HG03354 (cell line): ENCODE results near the gene PICK1.

Source experiments
- ATAC-seq: cut with Tn5 transposase; IDR thresholded peaks from one replicate; pipeline ENCODE4 v1.9.1; 2021; ENCODE audit warnings: mild to moderate bottlenecking; ENCODE audit not compliant: unreplicated experiment, poor library complexity, severe bottlenecking

The PICK1 gene

DNA sequence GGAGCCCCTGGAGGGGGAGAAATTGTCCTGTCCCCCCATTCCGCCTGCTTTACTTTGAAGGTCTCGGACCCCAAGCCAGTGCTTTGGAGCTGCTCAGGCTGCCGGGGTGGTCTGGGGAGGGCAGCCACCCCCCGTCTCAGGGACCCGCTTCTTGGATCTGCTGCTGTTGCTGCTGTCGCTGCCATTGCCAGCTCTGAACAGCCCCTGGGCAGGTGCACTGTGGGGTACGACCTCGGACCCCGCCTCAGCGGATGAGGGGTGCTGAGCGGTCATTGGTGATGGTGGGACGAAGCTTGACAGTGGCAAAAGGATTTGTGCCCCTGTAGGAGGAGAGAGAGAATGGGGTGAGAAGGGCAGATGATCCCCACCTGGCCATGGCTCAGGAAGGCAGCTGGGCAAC is 27.9 kb downstream of the PICK1 start:
- ATAC-seq, result no peak

DNA sequence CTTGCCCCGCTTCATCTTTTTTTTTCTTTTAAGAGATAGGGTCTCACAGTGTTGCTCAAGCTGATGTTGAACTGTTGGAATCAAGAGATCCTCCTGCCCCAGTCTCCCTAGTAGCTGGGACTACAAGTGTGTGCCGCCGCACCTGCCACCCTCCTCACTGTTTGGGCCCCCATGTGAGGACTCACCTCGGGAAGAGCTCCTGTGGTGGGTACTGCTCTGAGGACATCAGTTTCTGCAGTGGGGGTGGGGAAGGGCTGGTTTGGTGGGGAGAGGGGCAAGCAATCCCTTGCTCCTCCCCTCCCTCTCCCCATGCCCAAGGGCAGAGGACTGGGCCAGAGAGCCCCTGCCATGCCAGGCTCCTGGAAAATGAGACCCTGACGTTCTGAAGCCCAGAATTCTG is 28.3 kb downstream of the PICK1 start:
- ATAC-seq, result no peak

GRCh38 chr22:38086001-38086845 is 29.0 kb downstream of the PICK1 start:
- ATAC-seq, result no peak

DNA sequence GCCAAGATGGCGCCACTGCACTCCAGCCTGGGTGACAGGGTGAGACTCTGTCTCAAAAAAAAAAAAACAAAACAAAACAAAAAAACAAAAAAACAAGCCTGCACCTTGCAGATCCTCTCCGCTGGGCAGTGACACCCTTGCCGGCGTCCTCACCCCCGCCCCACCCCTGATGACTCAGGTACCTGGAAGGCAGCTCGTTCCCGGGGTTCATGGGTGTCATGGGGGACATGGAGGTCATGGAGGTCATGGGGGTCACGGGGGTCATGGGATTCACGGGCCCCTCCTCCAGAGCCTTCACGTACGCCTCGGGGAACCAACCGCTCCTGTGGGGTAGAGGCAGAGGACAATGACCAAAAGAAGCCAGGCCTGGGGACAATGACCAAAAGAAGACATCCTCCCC is 29.7 kb downstream of the PICK1 start:
- ATAC-seq, result no peak

DNA sequence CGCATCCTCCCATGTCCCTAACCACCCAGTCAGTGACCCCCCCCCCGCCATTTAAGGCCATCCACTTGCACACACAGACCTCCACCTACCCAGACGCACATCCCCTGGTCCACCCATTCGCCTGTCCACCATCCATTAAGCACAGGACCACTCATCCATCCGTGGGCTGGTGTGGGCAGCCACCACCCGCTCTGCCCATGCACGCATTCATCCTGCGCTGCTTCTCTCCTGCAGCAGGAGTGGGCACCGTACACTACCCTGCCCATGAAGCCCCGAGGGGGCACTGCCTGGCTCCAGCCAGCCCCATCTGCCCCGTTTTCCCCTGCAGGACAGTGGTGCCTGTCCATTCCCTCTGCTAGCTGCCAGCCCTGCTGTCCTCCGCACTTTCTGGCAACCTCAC is 30.7 kb downstream of the PICK1 start:
- ATAC-seq, result no peak

DNA sequence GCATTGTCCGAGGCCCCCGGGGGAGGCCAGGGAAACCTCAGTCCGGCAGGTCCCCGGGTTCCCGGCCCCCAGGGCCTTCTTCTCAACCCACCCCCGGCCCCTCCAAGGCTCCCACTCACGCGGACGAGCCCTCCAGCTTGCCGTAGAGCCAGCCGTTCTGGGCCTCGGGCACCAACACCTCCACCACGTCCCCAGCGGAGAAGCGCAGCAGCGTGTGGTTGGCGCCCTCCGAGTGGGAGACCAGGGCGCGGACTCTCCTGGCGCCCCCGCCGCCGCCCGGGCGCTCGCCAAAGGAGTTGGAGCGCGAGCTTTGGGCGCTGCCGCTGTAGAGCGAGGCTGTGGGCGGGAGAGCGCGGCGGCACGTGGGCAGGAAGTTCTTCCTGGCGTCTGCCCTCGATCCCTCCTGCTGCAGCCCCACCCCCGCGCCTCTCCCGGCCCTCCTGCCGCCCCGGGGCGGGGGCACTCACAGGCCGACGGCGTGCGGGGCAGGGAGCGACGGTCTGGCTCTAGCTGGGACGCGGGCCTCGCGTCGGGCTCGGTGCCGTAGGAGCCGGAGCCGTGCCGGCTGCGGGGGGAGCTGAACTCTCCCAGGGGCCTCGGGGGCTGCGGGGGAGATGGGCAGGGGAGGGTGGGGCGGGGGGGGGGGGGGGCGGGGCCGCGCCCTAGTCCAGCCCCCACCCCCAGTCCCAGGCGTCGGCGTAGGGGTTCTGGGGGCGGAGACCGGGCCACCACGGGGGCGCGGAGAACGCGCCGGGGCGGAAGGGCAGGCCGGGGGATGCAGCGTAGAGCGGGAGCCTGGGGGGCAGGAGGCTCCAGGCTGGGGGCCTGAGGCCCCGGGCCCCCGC is 31.6 kb downstream of the PICK1 start:
- no peak for ATAC-seq

- no peak for ATAC-seq
These were observed 32.3 kb downstream of the PICK1 start for GRCh38 chr22:38089474-38089851.

GRCh38 chr22:38097058-38097457 is 39.9 kb downstream of the PICK1 start:
- no peak for ATAC-seq

DNA sequence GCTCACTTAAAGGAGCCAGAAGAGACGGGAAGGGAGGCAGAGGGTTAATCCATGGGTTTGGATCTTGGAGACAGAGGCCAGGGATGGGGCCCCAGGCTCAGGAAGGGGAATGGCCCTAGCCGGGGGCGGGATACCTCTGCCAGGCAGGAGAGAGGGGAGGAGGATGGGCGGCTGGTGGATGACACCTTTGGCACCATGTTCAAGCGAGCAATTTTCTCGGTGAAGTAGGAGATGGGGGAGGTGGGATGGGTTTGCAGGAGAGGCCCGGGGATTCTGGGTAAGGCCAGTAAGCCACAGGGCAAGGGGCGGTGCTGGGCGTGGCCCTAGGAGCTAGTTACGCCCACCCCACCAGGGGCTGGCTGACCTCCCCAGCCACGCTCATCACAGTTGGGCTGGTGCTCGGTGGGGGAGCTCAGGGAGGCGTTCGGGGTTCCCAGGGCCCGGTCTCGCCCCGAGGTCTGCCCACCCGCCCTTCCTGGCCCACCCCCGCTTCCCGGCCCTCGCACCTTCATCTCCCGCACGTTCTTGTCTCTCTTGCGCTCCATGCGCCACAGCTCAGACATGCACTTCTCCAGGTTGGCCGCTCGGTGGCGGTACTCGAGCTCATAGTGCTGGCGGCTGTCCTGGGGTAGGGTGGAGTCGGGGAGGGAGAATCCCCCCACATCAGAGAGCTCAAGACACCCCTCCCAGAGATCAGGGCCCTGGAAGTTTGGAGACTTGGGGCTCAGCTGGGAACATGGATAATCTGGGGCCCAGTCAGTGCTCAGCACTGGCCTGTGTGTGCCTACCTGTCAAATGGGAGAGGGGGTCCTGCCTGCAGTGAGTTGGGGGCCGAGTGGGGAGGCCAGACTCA is 40.6 kb downstream of the PICK1 start:
- ATAC-seq, result no peak

GRCh38 chr22:38098410-38099249 is 41.4 kb downstream of the PICK1 start:
- ATAC-seq, result no peak

DNA sequence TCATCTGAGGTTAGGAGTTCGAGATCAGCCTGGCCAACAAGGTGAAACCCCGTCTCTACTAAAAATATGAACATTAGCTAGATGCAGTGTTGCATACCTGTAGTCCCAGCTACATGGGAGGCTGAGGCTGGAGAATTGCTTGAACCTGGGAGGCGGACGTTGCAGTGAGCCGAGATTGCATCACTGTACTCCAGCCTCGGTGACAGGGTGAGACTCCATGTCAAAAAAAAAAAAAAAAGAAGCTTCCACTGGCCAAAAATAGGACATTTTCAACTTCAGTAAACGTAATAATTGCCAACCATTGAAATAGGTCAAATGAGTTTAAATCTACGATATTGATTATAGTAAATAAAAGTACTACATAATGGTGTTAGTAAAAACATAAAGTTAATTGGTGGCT is 46.4 kb downstream of the PICK1 start:
- no peak for ATAC-seq

GRCh38 chr22:38104084-38104483 is 46.9 kb downstream of the PICK1 start:
- no peak for ATAC-seq

DNA sequence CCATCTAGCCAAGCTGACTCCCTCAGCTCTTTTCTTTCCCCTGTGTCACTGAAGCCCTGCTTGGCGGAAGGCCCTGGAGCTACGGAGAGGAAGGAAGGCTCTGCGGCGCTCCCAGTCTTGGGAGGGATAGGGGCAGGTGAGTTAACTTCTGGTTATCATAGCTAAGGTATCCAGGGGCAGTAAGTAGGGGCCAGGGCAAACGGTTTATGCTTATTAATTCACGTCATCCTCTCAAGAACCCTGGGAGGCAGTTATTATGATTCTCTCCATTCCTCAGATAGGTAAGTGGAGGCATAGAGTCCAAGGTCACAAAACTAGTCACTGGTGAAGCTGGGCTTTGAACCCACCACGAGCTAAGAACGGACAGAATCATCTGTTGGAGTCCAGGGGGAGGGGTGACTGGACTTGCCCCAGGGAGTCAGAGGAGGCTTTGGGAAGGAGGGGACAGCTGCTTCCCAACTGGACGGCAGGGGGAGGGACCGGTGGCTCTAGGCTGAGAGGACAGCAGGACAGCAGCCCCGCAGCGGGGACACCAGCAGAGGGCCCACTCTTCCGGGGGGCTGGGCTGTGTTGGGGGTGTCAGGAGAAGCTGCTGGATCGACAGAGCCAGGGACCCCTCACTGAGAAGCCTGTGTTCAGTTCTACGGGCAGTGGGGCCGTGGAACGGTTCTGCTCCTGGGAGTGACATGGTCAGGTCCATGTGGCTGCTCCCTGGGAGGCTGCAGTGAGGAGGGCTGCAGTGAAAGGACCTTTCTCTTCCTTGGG is 49.8 kb downstream of the PICK1 start:
- ATAC-seq, result no peak

GRCh38 chr22:38107692-38108515 is 50.7 kb downstream of the PICK1 start:
- ATAC-seq, result no peak

DNA sequence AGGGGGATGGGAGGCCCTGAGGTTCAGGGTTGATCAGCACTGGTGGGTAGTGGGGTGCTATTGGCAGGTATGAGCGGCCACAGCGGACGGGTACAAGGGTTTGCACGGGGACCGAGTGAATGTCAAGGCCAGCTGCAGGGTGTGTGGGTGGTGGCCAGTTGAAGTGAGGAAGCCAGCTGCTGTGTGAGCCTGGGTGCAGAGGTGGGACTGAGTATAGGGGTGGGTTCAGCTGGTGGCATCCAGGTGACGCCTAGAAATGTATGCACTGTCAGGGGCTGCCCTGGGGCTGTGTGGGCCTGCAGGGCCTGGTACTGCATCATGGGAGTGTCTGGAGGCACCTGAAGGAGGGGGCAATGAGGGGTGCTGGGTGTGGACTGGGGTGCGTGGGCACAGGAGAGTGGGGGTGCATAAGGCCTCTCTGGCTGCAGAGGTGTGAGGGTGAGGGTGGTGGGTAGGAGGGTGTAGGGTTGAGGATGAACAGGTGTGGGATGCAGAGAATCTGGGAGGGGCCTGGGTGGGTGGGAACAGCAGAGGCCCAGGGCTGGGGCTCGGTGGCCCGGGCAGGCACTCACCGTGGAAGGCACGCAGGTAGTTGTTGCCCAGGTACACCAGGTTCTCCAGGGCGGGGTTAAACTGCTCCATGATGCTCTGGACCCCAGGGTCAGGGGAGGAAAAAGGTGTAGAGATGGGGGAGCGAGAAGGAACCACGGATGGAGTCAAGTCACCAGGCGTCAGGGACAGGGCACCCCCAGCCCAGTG is 51.5 kb downstream of the PICK1 start:
- no peak for ATAC-seq

DNA sequence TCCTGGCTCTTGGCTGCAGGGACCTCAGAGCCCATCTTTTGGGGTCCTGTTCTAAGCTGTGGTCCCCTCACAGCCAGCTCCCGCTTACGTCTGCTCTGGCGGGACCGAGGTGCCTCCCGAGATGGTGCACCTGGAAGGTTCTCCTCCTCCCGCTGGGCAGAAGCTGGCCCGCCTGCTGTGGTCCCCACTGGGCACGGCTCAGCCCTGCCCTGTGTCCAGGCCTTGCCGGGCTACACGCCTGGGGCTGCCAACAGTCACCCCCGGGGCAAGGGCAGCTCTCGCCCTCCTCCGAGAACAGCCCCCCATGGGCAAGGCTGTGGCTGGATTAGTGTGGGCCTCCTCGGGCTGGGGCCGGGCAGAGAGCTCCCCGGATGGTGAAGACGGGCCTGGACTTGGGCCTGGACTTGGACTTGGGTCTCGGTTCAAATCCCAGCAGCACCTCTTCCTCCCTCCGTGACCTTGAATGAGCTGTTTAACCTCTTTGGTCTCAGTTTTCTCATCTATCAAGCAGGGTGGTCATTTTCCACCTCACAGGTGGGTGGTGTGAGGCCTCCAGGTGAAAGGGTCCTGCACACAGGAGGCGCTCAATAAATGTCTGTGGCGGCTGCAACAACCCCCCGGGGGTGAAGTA is 52.3 kb downstream of the PICK1 start:
- ATAC-seq, result no peak
